Measurements from ENCODE around the gene FKBP5. TPM values are rescaled to one million over a fixed set of nuclear protein-coding genes. Genes with fewer than 3 reads are reported as not detected.

The FKBP5 gene
- total and polyA plus RNA-seq, 2 donors (not counting 3 experiments of a cell fraction or from before 2014, with no cell fraction given): 16.7 to 56.8 TPM

- FAIRE-seq: no peak
These were observed 62.3 kb downstream of the FKBP5 start for GRCh38 chr6:35626401-35626800.

GRCh38 chr6:35624341-35625070 lies 64.2 kb downstream of the FKBP5 start:
- H3K79me2 ChIP-seq (ENCODE audit: control insufficient read depth, insufficient read depth, low read length): no peaks in the 10 kb centered on the region
- no peak overlapping the region for H3K9ac ChIP-seq (replicated peaks; ENCODE audit: extremely low read depth, insufficient read depth, low read length)
- no peaks in the 10 kb centered on the region for H3K4me1 ChIP-seq (ENCODE audit: control insufficient read depth, extremely low read depth, insufficient read depth, low read length)
- TF ChIP-seq, protein P1, sequence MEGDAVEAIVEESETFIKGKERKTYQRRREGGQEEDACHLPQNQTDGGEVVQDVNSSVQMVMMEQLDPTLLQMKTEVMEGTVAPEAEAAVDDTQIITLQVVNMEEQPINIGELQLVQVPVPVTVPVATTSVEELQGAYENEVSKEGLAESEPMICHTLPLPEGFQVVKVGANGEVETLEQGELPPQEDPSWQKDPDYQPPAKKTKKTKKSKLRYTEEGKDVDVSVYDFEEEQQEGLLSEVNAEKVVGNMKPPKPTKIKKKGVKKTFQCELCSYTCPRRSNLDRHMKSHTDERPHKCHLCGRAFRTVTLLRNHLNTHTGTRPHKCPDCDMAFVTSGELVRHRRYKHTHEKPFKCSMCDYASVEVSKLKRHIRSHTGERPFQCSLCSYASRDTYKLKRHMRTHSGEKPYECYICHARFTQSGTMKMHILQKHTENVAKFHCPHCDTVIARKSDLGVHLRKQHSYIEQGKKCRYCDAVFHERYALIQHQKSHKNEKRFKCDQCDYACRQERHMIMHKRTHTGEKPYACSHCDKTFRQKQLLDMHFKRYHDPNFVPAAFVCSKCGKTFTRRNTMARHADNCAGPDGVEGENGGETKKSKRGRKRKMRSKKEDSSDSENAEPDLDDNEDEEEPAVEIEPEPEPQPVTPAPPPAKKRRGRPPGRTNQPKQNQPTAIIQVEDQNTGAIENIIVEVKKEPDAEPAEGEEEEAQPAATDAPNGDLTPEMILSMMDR (IDR thresholded peaks at IDR 0.05; ENCODE audit: extremely low read depth in 1 of 2, insufficient read depth in 1 of 2, low read depth in 1 of 2, low read length in 2 of 2): peak; percentile 23 to 41
- no peak for TF ChIP-seq POLR2A (IDR thresholded peaks at IDR 0.05; ENCODE audit: low read depth, low read length)
- H3K27me3 ChIP-seq (ENCODE audit: control insufficient read depth in 2 of 2, insufficient read depth in 2 of 2, low read length in 2 of 2): no peaks in the 10 kb centered on the region
- H3K4me3 ChIP-seq (replicated peaks in 1 of 3; ENCODE audit: insufficient read depth in 1 of 3, low read depth in 1 of 3, low read length in 3 of 3): no peak overlapping the region
- no peaks in the 10 kb centered on the region for H3K9me3 ChIP-seq (replicated peaks; ENCODE audit: control insufficient read depth, insufficient read depth, low read length)
- intact Hi-C loops (cut with micrococcal nuclease) (loop anchor here (1.0 to 10.0 kb wide), 4 partner anchors 41 to 112 kb away; no protein-coding TSS in a partner anchor), dilution Hi-C loops (cut with MboI; ENCODE audit: extremely low pct_ligation_motif_present, low sequenced_read_pairs) (no loop called here)
- H3K9me1 ChIP-seq (replicated peaks; ENCODE audit: control insufficient read depth, extremely low read depth, insufficient read depth, low read length): no peaks in the 10 kb centered on the region
- H2AFZ ChIP-seq (ENCODE audit: low read depth, low read length): no peak overlapping the region
- POLR2A ChIA-PET: no interaction called here
- BruUV-seq (replicated peaks): no TSS peak
- H3K4me2 ChIP-seq (ENCODE audit: insufficient read depth, low read length): no peak overlapping the region
- peak; percentile 42 for DNase-seq (ENCODE audit: low read depth, low spot score)
- peaks cover 0 to 4% of the 10 kb centered on the region in 2 experiments for H3K36me3 ChIP-seq (ENCODE audit: control insufficient read depth in 2 of 2, extremely low read depth in 1 of 2, insufficient read depth in 2 of 2, low read length in 2 of 2)
- no peak overlapping the region for H3K27ac ChIP-seq (ENCODE audit: insufficient read depth, low read depth, low read length)
- FAIRE-seq: peak; percentile 35
- CTCF ChIA-PET: interaction anchor here (0.6 to 5.2 kb wide), 32 partner anchors 10 to 112 kb away, joined by 3 to 56 read pairs (median 6); partner anchors contain the start of gene ARMC12
- no peaks in the 10 kb centered on the region for H4K20me1 ChIP-seq (replicated peaks; ENCODE audit: control insufficient read depth, extremely low read depth, insufficient read depth, low read length)

More at GRCh38 chr6:35626401-35626800, 62.3 kb downstream of the FKBP5 start:
- no TSS peak for BruUV-seq (replicated peaks)
- peaks cover 0 to 4% of the 10 kb centered on the region in 2 experiments for H3K36me3 ChIP-seq (ENCODE audit: control insufficient read depth in 2 of 2, extremely low read depth in 1 of 2, insufficient read depth in 2 of 2, low read length in 2 of 2)
- H3K4me2 ChIP-seq (ENCODE audit: insufficient read depth, low read length): no peak overlapping the region
- H2AFZ ChIP-seq (ENCODE audit: low read depth, low read length): no peak overlapping the region
- CTCF ChIA-PET: interaction anchor here (1.0 to 5.2 kb wide), 5 partner anchors 8 to 110 kb away, joined by 3 to 56 read pairs (median 26); partner anchors contain the start of gene ARMC12
- H3K9me3 ChIP-seq (replicated peaks; ENCODE audit: control insufficient read depth, insufficient read depth, low read length): no peaks in the 10 kb centered on the region
- TF ChIP-seq POLR2AphosphoS5 (IDR thresholded peaks at IDR 0.05; ENCODE audit: insufficient read depth, low read depth, low read length): no peak
- intact Hi-C loops (cut with micrococcal nuclease) (loop anchor here (5.0 to 10.0 kb wide), 2 partner anchors 56 to 102 kb away; no protein-coding TSS in a partner anchor), dilution Hi-C loops (cut with MboI; ENCODE audit: extremely low pct_ligation_motif_present, low sequenced_read_pairs) (no loop called here)
- H3K4me3 ChIP-seq (replicated peaks in 1 of 3; ENCODE audit: insufficient read depth in 1 of 3, low read depth in 1 of 3, low read length in 3 of 3): no peak overlapping the region
- no peaks in the 10 kb centered on the region for H3K9me1 ChIP-seq (replicated peaks; ENCODE audit: control insufficient read depth, extremely low read depth, insufficient read depth, low read length)
- POLR2A ChIA-PET: no interaction called here
- no peak for DNase-seq (ENCODE audit: low read depth, low spot score)
- no peaks in the 10 kb centered on the region for H4K20me1 ChIP-seq (replicated peaks; ENCODE audit: control insufficient read depth, extremely low read depth, insufficient read depth, low read length)
- no peaks in the 10 kb centered on the region for H3K27me3 ChIP-seq (ENCODE audit: control insufficient read depth in 2 of 2, insufficient read depth in 2 of 2, low read length in 2 of 2)
- no peaks in the 10 kb centered on the region for H3K4me1 ChIP-seq (ENCODE audit: control insufficient read depth, extremely low read depth, insufficient read depth, low read length)
- H3K9ac ChIP-seq (replicated peaks; ENCODE audit: extremely low read depth, insufficient read depth, low read length): no peak overlapping the region
- no peaks in the 10 kb centered on the region for H3K79me2 ChIP-seq (ENCODE audit: control insufficient read depth, insufficient read depth, low read length)
- H3K27ac ChIP-seq (ENCODE audit: insufficient read depth, low read depth, low read length): no peak overlapping the region
